Calu3 (cell line): ENCODE measurements around the gene SLCO2A1. TPM values are rescaled to one million over a fixed set of nuclear protein-coding genes. Genes with fewer than 3 reads are reported as not detected.

Experiments used
- BruUV-seq: library from RNA; stranded (reverse); fragments of 400-500 nt; replicated peaks from 2 replicates; lab custom pipeline; 2021; lab: Mats Ljungman, UMichigan
- CTCF ChIA-PET: fragments of 300-600 bp; sonication (Branson Sonifier 250); formaldehyde crosslinking; loops from one replicate; lab custom pipeline; 2022; ENCODE audit warnings: antibody characterized with exemption; lab: Charles Lee
- DNase-seq: peaks from one replicate; pipeline ENCODE4 v3.0.0; 2022
- H3K27ac Mint-ChIP-seq: one replicate; pipeline ENCODE4 v1.8.0; 2022; ENCODE audit warnings: mixed read lengths; ENCODE audit not compliant: unreplicated experiment
- H3K27me3 Mint-ChIP-seq: one replicate; pipeline ENCODE4 v1.8.0; 2022; ENCODE audit warnings: mixed read lengths; ENCODE audit not compliant: unreplicated experiment
- H3K36me3 Mint-ChIP-seq: one replicate; pipeline ENCODE4 v1.8.0; 2022; ENCODE audit warnings: mild to moderate bottlenecking, moderate library complexity, mixed read lengths; ENCODE audit not compliant: insufficient read depth, unreplicated experiment
- H3K4me1 Mint-ChIP-seq: one replicate; pipeline ENCODE4 v1.8.0; 2022; ENCODE audit warnings: mild to moderate bottlenecking, low read depth, mixed read lengths; ENCODE audit not compliant: unreplicated experiment
- H3K4me3 Mint-ChIP-seq: one replicate; pipeline ENCODE4 v1.8.0; 2022; ENCODE audit warnings: mild to moderate bottlenecking, low read depth, moderate library complexity, mixed read lengths; ENCODE audit not compliant: unreplicated experiment
- H3K9me3 Mint-ChIP-seq: one replicate; pipeline ENCODE4 v1.8.0; 2022; ENCODE audit warnings: low read depth, mixed read lengths; ENCODE audit not compliant: unreplicated experiment
- CTCF ChIP-seq: fragments of 200-600 bp; IDR thresholded peaks from one replicate; pipeline ENCODE4 v1.8.0; 2022; ENCODE audit warnings: antibody characterized with exemption; ENCODE audit not compliant: unreplicated experiment
- intact Hi-C: fragments of 100-400 bp; cut with micrococcal nuclease; formaldehyde crosslinking; loops from one replicate; pipeline ENCODE4 v1.10.0; 2022; ENCODE audit not compliant: unreplicated experiment
- total RNA-seq: library from RNA; stranded (reverse); gene quantifications from 2 replicates; pipeline ENCODE4 v1.2.3, GENCODE V29; 2022

SLCO2A1 gene
- total RNA-seq, 1 experiment from 2014 or later, result not detected

DNA sequence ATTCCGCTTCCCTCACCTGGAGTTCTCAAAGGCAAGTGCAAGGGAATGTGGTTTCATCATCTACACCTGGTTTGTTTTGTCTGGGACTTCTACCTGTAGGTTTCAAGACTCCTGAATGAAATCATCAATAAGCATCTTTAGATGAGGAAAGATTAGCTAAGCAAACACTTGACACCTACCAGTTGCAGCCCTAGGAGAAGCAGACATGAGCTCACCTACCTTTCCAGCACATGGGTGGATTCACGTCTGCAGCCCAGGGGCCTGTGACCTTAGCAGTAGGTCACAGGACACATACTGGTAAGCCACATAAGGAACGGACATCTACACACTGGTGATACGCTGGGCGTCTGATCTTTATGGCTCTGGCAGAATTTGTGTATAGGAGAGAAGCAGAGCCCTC, 26.7 kb downstream of the SLCO2A1 start:
- intact Hi-C loops, result no loop called here
- CTCF ChIA-PET, result no interaction called here
- H3K27ac Mint-ChIP-seq, result no peak overlapping the region
- H3K27me3 Mint-ChIP-seq, result peaks cover 95% of the 10 kb centered on the region
- no peak for DNase-seq
- no TSS peak for BruUV-seq
- no peaks in the 10 kb centered on the region for H3K36me3 Mint-ChIP-seq
- no peaks in the 10 kb centered on the region for H3K4me1 Mint-ChIP-seq
- TF ChIP-seq CTCF, result no peak
- H3K4me3 Mint-ChIP-seq, result no peak overlapping the region
- peaks cover 2% of the 10 kb centered on the region for H3K9me3 Mint-ChIP-seq

- no peaks in the 10 kb centered on the region for H3K36me3 Mint-ChIP-seq
- peaks cover 2% of the 10 kb centered on the region for H3K9me3 Mint-ChIP-seq
- no peak for TF ChIP-seq CTCF
- H3K4me1 Mint-ChIP-seq, result no peaks in the 10 kb centered on the region
- DNase-seq, result no peak
- intact Hi-C loops, result no loop called here
- BruUV-seq, result no TSS peak
- CTCF ChIA-PET, result no interaction called here
- H3K27ac Mint-ChIP-seq, result no peak overlapping the region
- H3K27me3 Mint-ChIP-seq, result peaks cover 95% of the 10 kb centered on the region
- H3K4me3 Mint-ChIP-seq, result no peak overlapping the region
Measured at GRCh38 chr3:134002306-134002705, 27.4 kb downstream of the SLCO2A1 start.

- H3K27ac Mint-ChIP-seq, result no peak overlapping the region
Measured at GRCh38 chr3:134001251-134001650, 28.5 kb downstream of the SLCO2A1 start.

DNA sequence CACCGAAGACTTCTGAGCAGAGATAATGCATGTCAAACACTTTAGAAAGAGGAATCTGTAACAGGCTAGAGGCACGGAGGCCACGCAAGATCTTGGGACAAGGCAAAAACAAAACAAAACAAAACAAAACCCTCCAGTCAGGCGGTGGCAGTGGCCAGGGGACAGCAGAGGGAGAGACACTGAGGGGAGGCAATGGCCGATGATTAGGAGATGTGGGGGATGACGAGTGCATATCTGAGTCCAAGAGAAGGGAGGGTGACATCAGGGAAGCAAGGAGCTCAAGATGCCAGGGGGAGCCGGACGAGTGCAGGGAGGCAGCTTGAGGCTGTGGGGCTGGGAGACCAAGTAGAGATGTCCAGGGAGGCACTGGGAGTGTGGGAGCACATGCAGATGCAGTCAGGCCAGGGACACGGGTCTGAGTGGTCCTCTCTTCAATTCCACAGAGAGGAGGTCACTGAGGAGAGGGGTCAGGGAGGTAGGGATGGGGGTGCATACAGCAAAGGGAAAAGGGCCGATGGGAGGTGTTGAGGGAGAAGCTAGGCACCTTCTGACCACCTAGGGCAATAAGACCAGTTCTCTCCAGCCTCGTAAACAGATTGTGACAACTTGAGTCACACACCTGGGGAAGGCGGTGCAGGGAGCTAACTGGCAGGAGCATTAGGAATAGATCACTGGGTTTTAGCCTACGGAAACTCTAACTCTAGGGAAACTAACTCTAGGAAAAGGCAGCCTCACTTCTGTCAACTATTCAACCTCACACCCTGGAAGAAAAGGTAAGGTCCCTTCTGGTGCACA, 29.6 kb downstream of the SLCO2A1 start:
- no peaks in the 10 kb centered on the region for H3K4me1 Mint-ChIP-seq
- TF ChIP-seq CTCF, result no peak
- BruUV-seq, result no TSS peak
- H3K4me3 Mint-ChIP-seq, result no peak overlapping the region
- H3K9me3 Mint-ChIP-seq, result peaks cover 2% of the 10 kb centered on the region
- intact Hi-C loops, result no loop called here
- H3K27me3 Mint-ChIP-seq, result peaks cover 100% of the 10 kb centered on the region
- CTCF ChIA-PET, result no interaction called here
- DNase-seq, result no peak
- no peak overlapping the region for H3K27ac Mint-ChIP-seq
- no peaks in the 10 kb centered on the region for H3K36me3 Mint-ChIP-seq

More at GRCh38 chr3:134001251-134001650, 28.5 kb downstream of the SLCO2A1 start:
- no peak for DNase-seq
- TF ChIP-seq CTCF, result no peak
- Mint-ChIP-seq H3K4me1 (no peaks in the 10 kb centered on the region), H3K9me3 (peaks cover 2% of the 10 kb centered on the region), H3K4me3 (no peak overlapping the region), H3K36me3 (no peaks in the 10 kb centered on the region), H3K27me3 (peaks cover 95% of the 10 kb centered on the region)
- CTCF ChIA-PET, result no interaction called here
- BruUV-seq, result no TSS peak
- intact Hi-C loops, result no loop called here
